Ascending aorta (tissue), 2 donors: ENCODE measurements around the gene TCEA2. TPM values are rescaled to one million over a fixed set of nuclear protein-coding genes. Genes with fewer than 3 reads are reported as not detected.

ENCODE experiments used
- DNase-seq, 2 donors: peaks; one replicate each; pipeline ENCODE4 v3.0.0-alpha.2; 2019; ENCODE audit warnings: low spot score in 2 of 2
- H3K27ac ChIP-seq, 2 donors: fragments of 200-600 bp; sonication (generic); one replicate each; pipeline ENCODE4 v1.5.1; 2016 to 2017; ENCODE audit warnings: mild to moderate bottlenecking in 1 of 2
- H3K27me3 ChIP-seq: fragments of 200-600 bp; sonication (generic); one replicate; pipeline ENCODE4 v1.5.1; 2017
- H3K36me3 ChIP-seq, 2 donors: fragments of 200-600 bp; sonication (generic); one replicate each; pipeline ENCODE4 v1.5.1; 2016
- H3K4me1 ChIP-seq, 2 donors: fragments of 200-600 bp; sonication (generic); one replicate each; pipeline ENCODE4 v1.5.1; 2016 to 2017; ENCODE audit warnings: mild to moderate bottlenecking in 1 of 2
- H3K4me3 ChIP-seq, 2 donors: fragments of 200-600 bp; sonication (generic); one replicate each; pipeline ENCODE4 v1.5.1; 2016 to 2017; ENCODE audit warnings: mild to moderate bottlenecking in 1 of 2
- H3K9me3 ChIP-seq, 2 donors: fragments of 200-600 bp; sonication (generic); one replicate each; pipeline ENCODE4 v1.5.1; 2016
- intact Hi-C: fragments of 100-400 bp; cut with DNase I; formaldehyde crosslinking; loops from one replicate; pipeline ENCODE4 v1.15.1; 2023
- total RNA-seq: library from RNA; depleted of rRNA; stranded (reverse); fragments of >200 nt; gene quantifications from one replicate; pipeline ENCODE4 v1.1.0, GENCODE V29; 2016
- TF ChIP-seq, protein P1 (sequence below), 3 experiments: fragments of 200-600 bp in 2 of 3; fragments of 450-650 bp in 1 of 3; sonication (generic) in 2 of 3; IDR thresholded peaks; one replicate each; pipeline ENCODE4 v1.5.1; 2016 to 2019; ENCODE audit warnings: antibody characterized with exemption in 3 of 3, mild to moderate bottlenecking in 1 of 3, moderate library complexity in 1 of 3

The TCEA2 gene
- total RNA-seq, 1 donor from 2014 or later: 61.4 TPM

GRCh38 chr20:64080013-64080812, 17.2 kb downstream of the TCEA2 start, which contains the start of gene OPRL1:
OPRL1 (plus strand) TSS chr20:64080082; CDS start chr20:64092721, 12,639 bp downstream.
- Histone ChIP-seq H3K4me3 (peak within 1 kb of the TSS; percentile 63 to 90), H3K27ac (peak within 1 kb of the TSS; percentile 73 to 78), H3K9me3 (no peaks in the 10 kb centered on the region), H3K4me1 (peaks cover 17 to 30% of the 10 kb centered on the region in 2 donors), H3K36me3 (no peaks in the 10 kb centered on the region), H3K27me3 (peaks cover 7% of the 10 kb centered on the region)
- intact Hi-C loops: loop anchor here (5.0 kb wide), 1 partner anchor 42 kb away; no protein-coding TSS in a partner anchor
- DNase-seq: no peak
- TF ChIP-seq, protein P1, sequence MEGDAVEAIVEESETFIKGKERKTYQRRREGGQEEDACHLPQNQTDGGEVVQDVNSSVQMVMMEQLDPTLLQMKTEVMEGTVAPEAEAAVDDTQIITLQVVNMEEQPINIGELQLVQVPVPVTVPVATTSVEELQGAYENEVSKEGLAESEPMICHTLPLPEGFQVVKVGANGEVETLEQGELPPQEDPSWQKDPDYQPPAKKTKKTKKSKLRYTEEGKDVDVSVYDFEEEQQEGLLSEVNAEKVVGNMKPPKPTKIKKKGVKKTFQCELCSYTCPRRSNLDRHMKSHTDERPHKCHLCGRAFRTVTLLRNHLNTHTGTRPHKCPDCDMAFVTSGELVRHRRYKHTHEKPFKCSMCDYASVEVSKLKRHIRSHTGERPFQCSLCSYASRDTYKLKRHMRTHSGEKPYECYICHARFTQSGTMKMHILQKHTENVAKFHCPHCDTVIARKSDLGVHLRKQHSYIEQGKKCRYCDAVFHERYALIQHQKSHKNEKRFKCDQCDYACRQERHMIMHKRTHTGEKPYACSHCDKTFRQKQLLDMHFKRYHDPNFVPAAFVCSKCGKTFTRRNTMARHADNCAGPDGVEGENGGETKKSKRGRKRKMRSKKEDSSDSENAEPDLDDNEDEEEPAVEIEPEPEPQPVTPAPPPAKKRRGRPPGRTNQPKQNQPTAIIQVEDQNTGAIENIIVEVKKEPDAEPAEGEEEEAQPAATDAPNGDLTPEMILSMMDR (IDR thresholded peaks at IDR 0.05): no peak

- peak overlapping the region in 1 of 2 donors; percentile 90 for H3K4me3 ChIP-seq
- no peaks in the 10 kb centered on the region for H3K36me3 ChIP-seq
- no peak for DNase-seq
- no peaks in the 10 kb centered on the region for H3K9me3 ChIP-seq
- H3K27me3 ChIP-seq: peaks cover 7% of the 10 kb centered on the region
- H3K4me1 ChIP-seq: peaks cover 17 to 30% of the 10 kb centered on the region in 2 donors
- peak overlapping the region in 1 of 2 donors; percentile 78 for H3K27ac ChIP-seq
- TF ChIP-seq, protein P1 (IDR thresholded peaks at IDR 0.05): no peak
- intact Hi-C loops: loop anchor here (5.0 kb wide), 1 partner anchor 41 kb away; no protein-coding TSS in a partner anchor
Measured at GRCh38 chr20:64080813-64081623, 18.0 kb downstream of the TCEA2 start.

GRCh38 chr20:64081624-64081964, 18.6 kb downstream of the TCEA2 start:
- H3K4me1 ChIP-seq: peaks cover 17 to 30% of the 10 kb centered on the region in 2 donors
- no peaks in the 10 kb centered on the region for H3K9me3 ChIP-seq
- H3K27ac ChIP-seq: no peak overlapping the region
- H3K4me3 ChIP-seq: no peak overlapping the region
- TF ChIP-seq, protein P1 (IDR thresholded peaks at IDR 0.05): no peak
- H3K27me3 ChIP-seq: peaks cover 7% of the 10 kb centered on the region
- H3K36me3 ChIP-seq: no peaks in the 10 kb centered on the region
- DNase-seq: no peak
- intact Hi-C loops: loop anchor here (5.0 kb wide), 1 partner anchor 41 kb away; no protein-coding TSS in a partner anchor

- H3K4me1 ChIP-seq: peaks cover 17 to 30% of the 10 kb centered on the region in 2 donors
- intact Hi-C loops: loop anchor here (5.0 kb wide), 1 partner anchor 40 kb away; no protein-coding TSS in a partner anchor
- TF ChIP-seq, protein P1 (IDR thresholded peaks at IDR 0.05): no peak
- H3K9me3 ChIP-seq: no peaks in the 10 kb centered on the region
- H3K27ac ChIP-seq: no peak overlapping the region
- H3K27me3 ChIP-seq: peaks cover 7% of the 10 kb centered on the region
- no peak for DNase-seq
- H3K4me3 ChIP-seq: no peak overlapping the region
- no peaks in the 10 kb centered on the region for H3K36me3 ChIP-seq
Measured at GRCh38 chr20:64082126-64082731, 19.2 kb downstream of the TCEA2 start.

GRCh38 chr20:64082820-64083377, 19.9 kb downstream of the TCEA2 start:
- peaks cover 17 to 30% of the 10 kb centered on the region in 2 donors for H3K4me1 ChIP-seq
- no peak for DNase-seq
- TF ChIP-seq, protein P1 (IDR thresholded peaks at IDR 0.05): no peak
- H3K9me3 ChIP-seq: no peaks in the 10 kb centered on the region
- peak overlapping the region; percentile 54 to 74 for H3K4me3 ChIP-seq
- H3K27me3 ChIP-seq: peaks cover 7% of the 10 kb centered on the region
- no peaks in the 10 kb centered on the region for H3K36me3 ChIP-seq
- intact Hi-C loops: loop anchor here (5.0 kb wide), 1 partner anchor 39 kb away; no protein-coding TSS in a partner anchor
- no peak overlapping the region for H3K27ac ChIP-seq
